HepG2 (cell line): ENCODE results near the gene INO80. TPM values are rescaled to one million over a fixed set of nuclear protein-coding genes. Genes with fewer than 3 reads are reported as not detected.
A peak's percentile ranks its signal among the peaks of the same experiment; 100 is the strongest.

ENCODE experiments used
- BCLAF1 ChIP-seq: fragments of 450-650 bp; IDR thresholded peaks from 2 replicates; pipeline ENCODE4 v1.6.1; 2017; ENCODE audit warnings: mild to moderate bottlenecking
- DDIT3 ChIP-seq: sonication (generic); formaldehyde crosslinking; IDR thresholded peaks from 2 replicates; pipeline ENCODE4 v1.4.0; 2020; ENCODE audit warnings: mild to moderate bottlenecking, missing genetic modification reagents
- HDAC6 ChIP-seq: fragments of 200-600 bp; sonication (generic); IDR thresholded peaks from 2 replicates; pipeline ENCODE4 v1.7.0; 2017; ENCODE audit warnings: mild to moderate bottlenecking, antibody characterized with exemption, low read length, low read depth
- SAP130 ChIP-seq: IDR thresholded peaks from 2 replicates; pipeline ENCODE4 v1.6.1; 2016; ENCODE audit warnings: low read depth
- SMC3 ChIP-seq: IDR thresholded peaks from 2 replicates; pipeline ENCODE4 v1.6.1; 2011; ENCODE audit warnings: low read length, improper control_type of control experiment
- ZBTB10 ChIP-seq: sonication (generic); formaldehyde crosslinking; IDR thresholded peaks from 2 replicates; pipeline ENCODE4 v1.4.0; 2020; ENCODE audit warnings: missing genetic modification reagents, borderline replicate concordance
- ZFP1 ChIP-seq: IDR thresholded peaks from 2 replicates; pipeline ENCODE4 v1.6.1; 2016
- ZGPAT ChIP-seq: IDR thresholded peaks from 2 replicates; pipeline ENCODE4 v1.6.1; 2016; ENCODE audit warnings: mild to moderate bottlenecking
- ZNF207 ChIP-seq: fragments of 450-650 bp; IDR thresholded peaks from 2 replicates; pipeline ENCODE4 v1.6.1; 2016; ENCODE audit warnings: antibody characterized with exemption, borderline replicate concordance
- ZNF382 ChIP-seq: sonication (generic); formaldehyde crosslinking; IDR thresholded peaks from 2 replicates; pipeline ENCODE4 v1.5.0; 2020; ENCODE audit warnings: missing genetic modification reagents, mild to moderate bottlenecking, borderline replicate concordance
- ZNF441 ChIP-seq: sonication (generic); formaldehyde crosslinking; IDR thresholded peaks from 2 replicates; pipeline ENCODE4 v1.7.0; 2021; ENCODE audit warnings: missing genetic modification reagents, borderline replicate concordance
- ZNF788 ChIP-seq: sonication (generic); formaldehyde crosslinking; IDR thresholded peaks from 2 replicates; pipeline ENCODE4 v1.5.0; 2020; ENCODE audit warnings: mild to moderate bottlenecking, missing genetic modification reagents, borderline replicate concordance
- polyA plus RNA-seq, 8 experiments: library from polyadenylated mRNA; depleted of rRNA in 3 of 8; stranded (reverse) in 7 of 8; unstranded in 1 of 8; fragments of >200 nt; fragmentation: Illumina TruSeq in 4 of 8; extraction: Trizol in 4 of 8; gene quantifications; 2 replicates each; pipeline versions ENCODE4 v1.2.1 to v1.2.3, GENCODE V29; 2011 to 2016; ENCODE audit warnings: low read depth in 4 of 8, missing spikeins in 1 of 8, mixed read lengths in 1 of 8; ENCODE audit not compliant: insufficient read depth in 1 of 8
- total RNA-seq, 5 experiments: library from RNA; depleted of rRNA; stranded (reverse); fragments of >200 nt; fragmentation: Illumina TruSeq; extraction: Trizol; gene quantifications; 2 replicates each; pipeline ENCODE4 v1.2.3, GENCODE V29; 2016; ENCODE audit warnings: low read depth in 1 of 5
- TF ChIP-seq, protein P1 (sequence below): sonication (generic); formaldehyde crosslinking; IDR thresholded peaks from 2 replicates; pipeline ENCODE4 v1.4.0; 2020; ENCODE audit warnings: low read depth, missing genetic modification reagents

Gene INO80
- total and polyA plus RNA-seq, 2 of the 13 experiments (the other 11 are each of a cell fraction or from before 2014, with no cell fraction given), result 3.6 to 14.8 TPM

DNA sequence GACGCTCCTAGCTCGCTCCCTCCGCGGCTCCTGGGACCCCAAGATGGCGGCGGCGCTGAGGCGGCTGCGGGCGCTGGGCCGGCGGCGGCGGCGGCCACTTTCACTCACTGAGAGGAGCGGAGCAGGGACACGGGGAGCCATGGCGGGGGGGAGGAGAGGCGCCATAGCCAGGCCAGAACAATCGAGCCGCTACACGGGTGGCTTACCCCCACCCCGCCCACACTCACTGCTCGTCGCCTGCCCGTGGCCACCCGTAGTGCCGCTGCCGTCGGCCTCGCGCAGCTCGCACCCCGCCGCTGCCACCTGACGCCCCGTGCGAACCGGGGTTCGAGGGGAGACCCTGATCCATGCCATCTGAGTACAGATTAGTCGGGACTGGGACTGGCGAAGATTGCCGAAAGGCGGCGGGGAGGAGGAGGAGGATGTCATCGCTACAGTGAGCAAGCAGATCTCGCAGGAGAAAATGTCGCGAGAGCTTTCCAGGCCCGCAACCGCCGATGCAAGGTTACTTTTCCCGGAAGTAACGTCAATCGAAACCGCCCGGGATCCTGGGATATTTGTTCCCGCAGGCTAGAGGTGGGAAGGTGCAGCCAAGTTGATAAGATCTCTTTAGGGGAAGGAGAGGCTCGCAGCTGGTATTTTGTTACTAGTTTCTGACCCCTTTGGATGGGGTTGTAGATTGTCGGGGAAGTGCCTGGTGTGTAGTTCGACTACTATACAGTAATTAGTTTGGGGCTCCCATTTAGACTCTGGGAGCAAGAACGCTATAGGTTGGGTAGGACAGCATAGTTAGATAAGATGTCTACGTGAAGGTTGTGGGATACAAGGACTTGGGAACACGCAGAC lies at the start of gene INO80 (continued):
- TF ChIP-seq BCLAF1 (no peak), ZGPAT (peak; percentile 90), DDIT3 (CRISPR knock-in tag) (no peak), ZFP1 (0 out of 2 replicates have a peak, but pooled peaks have one; percentile 21), ZNF441 (CRISPR knock-in tag) (peak; percentile 58; the same call in 1 of the 2 replicates), SMC3 (no peak; the same call in 1 of the 2 replicates), SAP130 (CRISPR knock-in tag) (peak; percentile 82), HDAC6 (no peak), ZNF382 (no peak), ZNF207 (no peak), ZNF788 (CRISPR knock-in tag) (peak; percentile 78; the same call in 1 of the 2 replicates), ZBTB10 (no peak; the same call in 1 of the 2 replicates)
- TF ChIP-seq, protein P1, sequence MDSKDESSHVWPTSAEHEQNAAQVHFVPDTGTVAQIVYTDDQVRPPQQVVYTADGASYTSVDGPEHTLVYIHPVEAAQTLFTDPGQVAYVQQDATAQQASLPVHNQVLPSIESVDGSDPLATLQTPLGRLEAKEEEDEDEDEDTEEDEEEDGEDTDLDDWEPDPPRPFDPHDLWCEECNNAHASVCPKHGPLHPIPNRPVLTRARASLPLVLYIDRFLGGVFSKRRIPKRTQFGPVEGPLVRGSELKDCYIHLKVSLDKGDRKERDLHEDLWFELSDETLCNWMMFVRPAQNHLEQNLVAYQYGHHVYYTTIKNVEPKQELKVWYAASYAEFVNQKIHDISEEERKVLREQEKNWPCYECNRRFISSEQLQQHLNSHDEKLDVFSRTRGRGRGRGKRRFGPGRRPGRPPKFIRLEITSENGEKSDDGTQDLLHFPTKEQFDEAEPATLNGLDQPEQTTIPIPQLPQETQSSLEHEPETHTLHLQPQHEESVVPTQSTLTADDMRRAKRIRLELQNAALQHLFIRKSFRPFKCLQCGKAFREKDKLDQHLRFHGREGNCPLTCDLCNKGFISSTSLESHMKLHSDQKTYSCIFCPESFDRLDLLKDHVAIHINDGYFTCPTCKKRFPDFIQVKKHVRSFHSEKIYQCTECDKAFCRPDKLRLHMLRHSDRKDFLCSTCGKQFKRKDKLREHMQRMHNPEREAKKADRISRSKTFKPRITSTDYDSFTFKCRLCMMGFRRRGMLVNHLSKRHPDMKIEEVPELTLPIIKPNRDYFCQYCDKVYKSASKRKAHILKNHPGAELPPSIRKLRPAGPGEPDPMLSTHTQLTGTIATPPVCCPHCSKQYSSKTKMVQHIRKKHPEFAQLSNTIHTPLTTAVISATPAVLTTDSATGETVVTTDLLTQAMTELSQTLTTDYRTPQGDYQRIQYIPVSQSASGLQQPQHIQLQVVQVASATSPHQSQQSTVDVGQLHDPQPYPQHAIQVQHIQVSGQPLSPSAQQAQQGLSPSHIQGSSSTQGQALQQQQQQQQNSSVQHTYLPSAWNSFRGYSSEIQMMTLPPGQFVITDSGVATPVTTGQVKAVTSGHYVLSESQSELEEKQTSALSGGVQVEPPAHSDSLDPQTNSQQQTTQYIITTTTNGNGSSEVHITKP (CRISPR knock-in tag), result 0 out of 2 replicates have a peak, but pooled peaks have one; percentile 64
